Measurements from ENCODE around the gene SRD5A3. TPM values are rescaled to one million over a fixed set of nuclear protein-coding genes. Genes with fewer than 3 reads are reported as not detected.

Gene SRD5A3
- total and polyA plus RNA-seq, 9 of the 15 experiments (the other 6 are each of a cell fraction or from before 2014, with no cell fraction given): 2.5 to 37.0 (median 13.3) TPM

GRCh38 chr4:55345980-55346850, at the start of gene SRD5A3 (continued):
- TF ChIP-seq AFF4 (CRISPR knock-in tag; IDR thresholded peaks at IDR 0.05): peak; percentile 91
- TF ChIP-seq ZNF584 (CRISPR knock-in tag; IDR thresholded peaks at IDR 0.05; ENCODE audit: low read depth): peak; percentile 56; the same call in 1 of the 2 replicates
- no peak for TF ChIP-seq RFX1 (IDR thresholded peaks at IDR 0.05)
- no peak for TF ChIP-seq KLF6 (CRISPR knock-in tag; IDR thresholded peaks at IDR 0.05; ENCODE audit: borderline replicate concordance)
- TF ChIP-seq GTF2A2 (tag; IDR thresholded peaks at IDR 0.05): no peak
- no peak for TF ChIP-seq CHD7 (IDR thresholded peaks at IDR 0.05; ENCODE audit: low read depth, low read length)
- TF ChIP-seq THAP7 (CRISPR knock-in tag; IDR thresholded peaks at IDR 0.05): no peak
- no peak for TF ChIP-seq HNRNPK (IDR thresholded peaks at IDR 0.05; ENCODE audit: low read depth, low read length, poor library complexity, severe bottlenecking)
